ENCODE data around the gene TGM1. TPM values are rescaled to one million over a fixed set of nuclear protein-coding genes. Genes with fewer than 3 reads are reported as not detected.
A peak's percentile ranks its signal among the peaks of the same experiment; 100 is the strongest.

TGM1 gene
- polyA plus RNA-seq (2012; ENCODE audit: low read depth, missing spikeins) = 0.91 TPM

DNA sequence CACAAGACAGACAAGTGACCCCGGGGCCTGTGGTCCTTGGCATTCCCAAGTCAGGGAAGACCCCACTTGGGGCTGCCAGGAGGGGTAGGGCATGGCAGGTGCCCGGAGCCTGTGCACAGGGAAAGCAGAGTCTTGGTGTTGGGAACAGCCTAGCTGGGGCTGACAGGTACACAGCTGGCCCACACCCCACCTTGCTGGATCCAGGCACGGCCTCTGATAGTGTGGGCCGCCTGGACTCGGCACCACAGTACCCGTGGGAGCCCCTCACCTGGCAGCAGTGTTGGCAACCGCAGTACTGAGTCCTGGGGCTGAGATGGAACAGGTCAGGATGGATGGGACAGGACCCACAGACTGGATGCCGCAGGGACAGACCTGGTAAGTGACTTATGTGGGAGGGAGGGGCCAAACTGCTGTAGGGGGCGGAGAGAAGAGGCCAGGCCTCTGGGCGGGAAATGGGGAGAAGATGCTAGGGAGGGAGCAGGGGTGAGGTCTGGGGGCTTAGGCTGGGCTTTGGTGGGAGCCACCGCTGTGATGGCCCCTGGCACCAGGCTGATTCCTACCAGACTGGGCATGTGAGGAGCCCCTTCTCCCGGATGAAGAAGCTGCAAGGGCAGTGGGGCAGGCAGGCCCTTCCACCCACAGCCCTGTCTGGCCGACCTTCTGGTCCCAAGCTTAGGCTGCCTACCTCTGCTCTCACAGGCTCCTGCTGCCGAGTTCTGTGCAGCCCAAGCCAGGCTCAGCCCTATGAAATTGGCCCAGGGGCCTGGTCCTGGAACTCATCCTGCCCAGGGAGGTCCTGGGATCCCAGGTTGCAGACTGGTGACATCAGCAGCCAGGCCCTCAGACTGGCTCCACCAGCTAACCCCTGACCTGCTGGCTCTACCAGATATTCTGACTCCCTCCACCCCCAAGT is at the start of gene TGM1:
Gene TGM1 (minus strand): TSS at position 357 of the 913 bp plus-strand sequence. CDS start 825 bp downstream, outside the sequence.
- TF ChIP-seq TAF1 (IDR thresholded peaks at IDR 0.05; ENCODE audit: low read depth, low read length) (no peak), SPI1 (IDR thresholded peaks at IDR 0.05; ENCODE audit: low read depth, low read length) (no peak), POLR2AphosphoS5 (IDR thresholded peaks at IDR 0.05; ENCODE audit: low read depth, low read length) (no peak), PAX5 (IDR thresholded peaks at IDR 0.05; ENCODE audit: insufficient read depth, low read length, severe bottlenecking) (no peak), POLR2A (IDR thresholded peaks at IDR 0.05; ENCODE audit: low read depth, low read length) (no peak), POU2F2 (IDR thresholded peaks at IDR 0.05; ENCODE audit: low read depth, low read length) (no peak)
- DNase-seq (ENCODE audit: insufficient read length, low spot score) (no peak), FAIRE-seq (no peak)

DNA sequence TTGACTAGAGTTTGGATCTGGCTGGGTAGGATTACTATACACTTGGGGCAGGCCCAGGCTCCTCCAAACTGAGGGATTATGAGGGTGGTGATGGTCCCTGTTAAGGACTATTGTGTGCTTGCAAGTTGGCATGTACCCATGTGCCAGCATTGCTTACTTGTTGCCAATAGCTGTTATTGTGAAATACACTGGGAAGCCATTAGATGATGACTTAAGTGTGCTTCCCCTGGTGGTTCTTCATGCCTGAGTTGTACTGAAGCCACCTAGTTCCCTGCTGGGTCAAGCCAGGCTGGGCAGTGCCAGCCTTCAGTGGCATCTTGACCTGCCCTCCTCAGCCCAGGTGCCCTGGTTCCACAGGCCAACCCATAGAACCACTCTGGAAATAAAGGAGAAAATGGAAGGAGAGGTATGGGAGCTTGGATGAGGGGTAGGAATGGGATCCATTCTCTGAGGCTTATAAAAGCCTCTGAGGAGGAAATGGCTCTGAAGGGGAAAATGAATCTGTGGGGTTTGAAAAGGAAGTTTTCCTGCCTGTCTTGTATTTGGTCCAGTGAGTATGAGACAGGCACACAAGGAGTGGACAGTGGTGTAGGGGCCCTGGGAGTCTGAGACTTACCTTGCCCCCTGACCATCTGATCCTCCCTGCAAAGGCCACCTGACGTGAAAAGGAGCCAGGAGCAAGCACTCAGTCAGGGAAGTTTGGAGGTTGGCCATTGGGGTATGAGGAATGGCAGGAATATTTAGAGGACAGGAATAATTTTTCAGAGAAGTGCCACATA is 49.0 kb upstream of the TGM1 start:
- no peak for DNase-seq (ENCODE audit: insufficient read length, low spot score)
- peak; percentile 79 for FAIRE-seq
- TF ChIP-seq POLR2A (IDR thresholded peaks at IDR 0.05; ENCODE audit: low read depth, low read length) (no peak), POU2F2 (IDR thresholded peaks at IDR 0.05; ENCODE audit: low read depth, low read length) (no peak), SPI1 (IDR thresholded peaks at IDR 0.05; ENCODE audit: low read depth, low read length) (no peak), POLR2AphosphoS5 (IDR thresholded peaks at IDR 0.05; ENCODE audit: low read depth, low read length) (no peak), TAF1 (IDR thresholded peaks at IDR 0.05; ENCODE audit: low read depth, low read length) (no peak), PAX5 (IDR thresholded peaks at IDR 0.05; ENCODE audit: insufficient read depth, low read length, severe bottlenecking) (no peak)

GRCh38 chr14:24310646-24311604 is 47.9 kb upstream of the TGM1 start, which contains the start of gene LTB4R:
TSS of gene LTB4R (plus strand) at chr14:24311502. CDS start at chr14:24315652, 4,150 bp downstream.
- FAIRE-seq = peak; percentile 92
- DNase-seq (ENCODE audit: insufficient read length, low spot score) = peak; percentile 74
- TF ChIP-seq PAX5 (IDR thresholded peaks at IDR 0.05; ENCODE audit: insufficient read depth, low read length, severe bottlenecking) (peak; percentile 6), POLR2A (IDR thresholded peaks at IDR 0.05; ENCODE audit: low read depth, low read length) (0 out of 2 replicates have a peak, but pooled peaks have one; percentile 9), POLR2AphosphoS5 (IDR thresholded peaks at IDR 0.05; ENCODE audit: low read depth, low read length) (peak; percentile 23; the same call in 1 of the 2 replicates), POU2F2 (IDR thresholded peaks at IDR 0.05; ENCODE audit: low read depth, low read length) (no peak), TAF1 (IDR thresholded peaks at IDR 0.05; ENCODE audit: low read depth, low read length) (0 out of 2 replicates have a peak, but pooled peaks have one; percentile 17), SPI1 (IDR thresholded peaks at IDR 0.05; ENCODE audit: low read depth, low read length) (no peak)

DNA sequence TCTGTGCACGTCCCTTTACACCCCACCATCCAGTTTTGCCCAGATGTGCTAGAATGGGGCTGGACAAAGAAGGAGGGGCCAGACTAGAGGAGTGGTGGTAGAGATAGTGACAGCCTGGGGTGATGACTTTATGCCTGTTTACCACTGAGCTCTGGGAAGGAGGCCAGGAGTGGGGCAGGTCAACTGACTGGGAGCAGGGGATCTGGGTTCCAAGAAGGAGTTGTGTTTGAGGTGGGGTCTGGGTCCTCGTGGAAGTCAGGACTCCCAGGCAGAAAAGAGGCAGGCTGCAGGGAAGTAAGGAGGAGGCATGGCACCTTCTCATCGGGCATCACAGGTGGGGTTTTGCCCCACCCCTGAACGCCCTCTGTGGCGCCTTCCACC is 47.3 kb upstream of the TGM1 start:
- DNase-seq (ENCODE audit: insufficient read length, low spot score) = no peak
- TF ChIP-seq TAF1 (IDR thresholded peaks at IDR 0.05; ENCODE audit: low read depth, low read length) = no peak
- peak; percentile 37; the same call in 1 of the 2 replicates for TF ChIP-seq POLR2A (IDR thresholded peaks at IDR 0.05; ENCODE audit: low read depth, low read length)
- no peak for FAIRE-seq

GRCh38 chr14:24309538-24310264 is 46.7 kb upstream of the TGM1 start, which contains the start of gene LTB4R2:
TSS of gene LTB4R2 (plus strand) at chr14:24310140. CDS start at chr14:24310665, 525 bp downstream.
- DNase-seq (ENCODE audit: insufficient read length, low spot score) (no peak), FAIRE-seq (peak; percentile 13)
- TF ChIP-seq POLR2AphosphoS5 (IDR thresholded peaks at IDR 0.05; ENCODE audit: low read depth, low read length) (no peak), SPI1 (IDR thresholded peaks at IDR 0.05; ENCODE audit: low read depth, low read length) (no peak), PAX5 (IDR thresholded peaks at IDR 0.05; ENCODE audit: insufficient read depth, low read length, severe bottlenecking) (no peak), TAF1 (IDR thresholded peaks at IDR 0.05; ENCODE audit: low read depth, low read length) (no peak), POLR2A (IDR thresholded peaks at IDR 0.05; ENCODE audit: low read depth, low read length) (no peak), POU2F2 (IDR thresholded peaks at IDR 0.05; ENCODE audit: low read depth, low read length) (no peak)

- DNase-seq (ENCODE audit: insufficient read length, low spot score) = no peak
- TF ChIP-seq POLR2AphosphoS5 (IDR thresholded peaks at IDR 0.05; ENCODE audit: low read depth, low read length) (no peak), TAF1 (IDR thresholded peaks at IDR 0.05; ENCODE audit: low read depth, low read length) (no peak), PAX5 (IDR thresholded peaks at IDR 0.05; ENCODE audit: insufficient read depth, low read length, severe bottlenecking) (no peak), SPI1 (IDR thresholded peaks at IDR 0.05; ENCODE audit: low read depth, low read length) (no peak), POU2F2 (IDR thresholded peaks at IDR 0.05; ENCODE audit: low read depth, low read length) (no peak), POLR2A (IDR thresholded peaks at IDR 0.05; ENCODE audit: low read depth, low read length) (no peak)
- FAIRE-seq = no peak
These were observed 45.6 kb upstream of the TGM1 start for GRCh38 chr14:24308342-24309124.

DNA sequence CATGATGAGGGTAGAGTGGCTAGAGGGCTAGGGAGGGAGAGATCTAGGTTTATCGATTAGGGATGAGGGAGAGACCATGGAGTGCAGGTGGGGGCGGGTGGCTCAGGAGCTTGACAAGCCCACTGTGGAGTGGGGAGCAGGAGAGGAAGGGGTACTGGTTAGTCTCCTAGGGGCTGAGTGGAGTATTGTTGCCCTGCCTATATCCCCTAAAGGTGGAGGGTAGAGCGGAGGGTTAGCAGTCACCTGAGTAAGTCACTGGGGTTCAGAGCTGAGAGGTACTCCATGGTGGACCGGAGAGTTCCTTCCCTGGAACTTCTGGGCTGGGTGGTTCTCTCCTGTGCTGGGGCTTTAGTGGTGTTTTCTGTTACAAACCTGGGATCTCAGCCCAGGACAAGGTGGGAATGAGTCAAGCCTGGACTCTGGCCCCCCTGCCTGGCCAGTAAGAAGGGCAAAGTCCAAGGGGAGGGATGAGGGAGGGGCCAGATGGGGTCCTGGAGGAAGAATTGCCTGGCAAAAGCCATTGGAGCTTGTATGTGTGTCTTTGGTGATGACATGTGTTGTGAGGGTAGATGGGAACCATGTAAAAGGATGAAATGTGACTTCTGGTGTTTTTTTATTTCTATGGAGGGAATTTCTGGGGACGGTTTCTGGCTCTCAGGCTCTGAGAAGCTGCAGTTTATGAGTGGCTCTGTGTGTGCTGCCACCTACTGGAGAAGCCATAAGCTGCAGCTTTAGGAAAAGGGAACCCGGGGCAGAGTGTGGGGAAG is 44.8 kb upstream of the TGM1 start, which contains the start of gene CIDEB:
Gene CIDEB (minus strand): TSS at position 403 of the 767 bp plus-strand sequence. CDS start 119 bp downstream, at position 284.
- FAIRE-seq = peak; percentile 79
- DNase-seq (ENCODE audit: insufficient read length, low spot score) = peak; percentile 49
- TF ChIP-seq POU2F2 (IDR thresholded peaks at IDR 0.05; ENCODE audit: low read depth, low read length) (no peak), PAX5 (IDR thresholded peaks at IDR 0.05; ENCODE audit: insufficient read depth, low read length, severe bottlenecking) (no peak), SPI1 (IDR thresholded peaks at IDR 0.05; ENCODE audit: low read depth, low read length) (peak; percentile 79), POLR2A (IDR thresholded peaks at IDR 0.05; ENCODE audit: low read depth, low read length) (no peak), TAF1 (IDR thresholded peaks at IDR 0.05; ENCODE audit: low read depth, low read length) (no peak), POLR2AphosphoS5 (IDR thresholded peaks at IDR 0.05; ENCODE audit: low read depth, low read length) (no peak)

All from GM12891 (cell line).